ENCODE results near the gene MYH2.
"Not testable (repeated sequence)": the region's sequence is repeated elsewhere in the genome, so short reads cannot be mapped to it uniquely, and the experiment has no call there.

The MYH2 gene

DNA sequence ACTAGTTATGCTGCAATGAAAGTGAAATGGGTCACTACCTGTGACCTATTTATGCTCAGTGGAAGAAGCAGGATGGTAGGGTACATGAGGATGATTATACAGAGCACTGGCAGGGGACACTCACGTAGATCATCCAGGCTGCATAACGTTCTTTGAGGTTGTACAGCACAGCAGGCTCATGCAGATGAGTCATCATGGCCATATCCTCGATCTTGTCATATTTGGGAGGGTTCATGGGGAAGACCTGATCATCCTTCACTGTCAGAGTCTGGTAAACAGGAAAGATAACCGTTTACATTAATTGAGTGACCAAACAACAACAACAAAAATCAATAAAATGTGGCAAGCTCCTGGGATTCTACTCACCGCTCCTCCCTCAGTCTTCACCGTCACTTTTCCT lies 2.1 kb downstream of the MYH2 start:
- no peak for DNase-seq (ENCODE audit: low read depth)
- H3K4me3 ChIP-seq (ENCODE audit: control insufficient read depth, low read depth, low read length) = no peak overlapping the region
- TF ChIP-seq CTCF (IDR thresholded peaks at IDR 0.05; ENCODE audit: control insufficient read depth, insufficient read depth, low read depth, low read length, missing control alignments) = no peak

DNA sequence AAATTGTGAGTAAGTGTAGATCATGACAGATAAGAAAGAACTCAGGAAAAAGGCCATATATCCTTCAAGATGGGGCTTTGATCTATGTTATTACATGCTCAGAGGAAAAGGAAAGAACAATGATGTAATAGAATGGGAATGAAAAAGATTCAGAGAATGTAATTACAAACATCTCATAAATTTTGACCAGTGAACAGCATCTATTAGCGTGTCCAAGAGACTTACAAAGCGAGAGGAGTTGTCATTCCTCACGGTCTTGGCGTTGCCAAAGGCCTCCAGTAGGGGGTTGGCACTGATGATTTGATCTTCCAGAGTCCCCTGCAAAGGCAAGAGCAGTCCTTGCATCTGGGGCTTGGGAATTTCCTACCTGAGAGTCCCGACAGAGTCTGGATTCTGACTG lies 6.0 kb downstream of the MYH2 start:
- DNase-seq (ENCODE audit: low read depth); H3K4me3 ChIP-seq (ENCODE audit: control insufficient read depth, low read depth, low read length): not testable (repeated sequence)

DNA sequence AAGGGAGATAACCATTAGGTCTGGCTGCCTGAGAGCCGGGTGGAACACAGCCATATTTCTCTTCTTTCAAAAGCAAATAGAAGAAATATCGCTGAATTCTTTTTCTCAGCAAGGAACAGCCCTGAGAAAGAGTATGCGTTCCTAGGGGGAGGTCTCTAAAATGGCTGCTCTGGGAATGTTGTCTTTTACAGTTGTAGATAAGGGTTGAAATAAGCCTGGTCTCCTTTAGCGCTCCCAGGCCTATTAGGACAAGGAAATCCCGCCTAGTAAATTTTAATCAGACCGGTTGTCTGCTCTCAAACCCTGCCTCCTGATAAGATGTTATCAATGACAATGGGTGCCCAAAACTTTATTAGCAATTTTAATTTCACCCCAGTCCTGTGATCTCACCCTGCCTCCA lies 8.3 kb downstream of the MYH2 start:
- not testable (repeated sequence) for DNase-seq (ENCODE audit: low read depth); H3K4me3 ChIP-seq (ENCODE audit: control insufficient read depth, low read depth, low read length)

GRCh38 chr17:10532026-10532425 lies 17.4 kb downstream of the MYH2 start:
- H3K4me3 ChIP-seq (ENCODE audit: control insufficient read depth, low read depth, low read length) = no peak overlapping the region
- no peak for TF ChIP-seq CTCF (IDR thresholded peaks at IDR 0.05; ENCODE audit: control insufficient read depth, insufficient read depth, low read depth, low read length, missing control alignments)
- no peak for DNase-seq (ENCODE audit: low read depth)

GRCh38 chr17:10527419-10527818 lies 22.0 kb downstream of the MYH2 start:
- no peak for TF ChIP-seq CTCF (IDR thresholded peaks at IDR 0.05; ENCODE audit: control insufficient read depth, insufficient read depth, low read depth, low read length, missing control alignments)
- no peak overlapping the region for H3K4me3 ChIP-seq (ENCODE audit: control insufficient read depth, low read depth, low read length)
- no peak for DNase-seq (ENCODE audit: low read depth)

DNA sequence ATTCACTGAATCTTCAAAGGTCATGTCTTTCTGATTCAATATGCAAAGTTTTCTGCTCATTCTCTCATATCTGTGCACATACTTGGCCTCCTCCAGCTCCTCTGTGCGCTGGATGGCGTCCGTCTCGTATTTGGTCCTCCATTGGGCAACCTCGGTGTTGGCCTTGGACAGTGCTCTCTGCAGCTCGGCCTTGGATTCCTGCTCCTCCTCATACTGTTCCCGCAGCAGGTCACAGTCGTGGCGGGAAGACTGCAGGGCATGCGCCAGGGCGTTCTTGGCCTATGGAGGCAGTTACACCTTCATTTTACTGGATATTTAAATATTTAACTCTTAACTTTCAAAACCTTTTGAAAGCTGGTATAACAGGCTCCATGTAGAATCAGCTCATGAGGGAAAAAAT lies 22.9 kb downstream of the MYH2 start:
- H3K4me3 ChIP-seq (ENCODE audit: control insufficient read depth, low read depth, low read length) = no peak overlapping the region
- no peak for TF ChIP-seq CTCF (IDR thresholded peaks at IDR 0.05; ENCODE audit: control insufficient read depth, insufficient read depth, low read depth, low read length, missing control alignments)
- DNase-seq (ENCODE audit: low read depth) = no peak

GRCh38 chr17:10523064-10523463 lies 26.4 kb downstream of the MYH2 start:
- no peak for TF ChIP-seq CTCF (IDR thresholded peaks at IDR 0.05; ENCODE audit: control insufficient read depth, insufficient read depth, low read depth, low read length, missing control alignments)
- DNase-seq (ENCODE audit: low read depth) = no peak
- no peak overlapping the region for H3K4me3 ChIP-seq (ENCODE audit: control insufficient read depth, low read depth, low read length)

DNA sequence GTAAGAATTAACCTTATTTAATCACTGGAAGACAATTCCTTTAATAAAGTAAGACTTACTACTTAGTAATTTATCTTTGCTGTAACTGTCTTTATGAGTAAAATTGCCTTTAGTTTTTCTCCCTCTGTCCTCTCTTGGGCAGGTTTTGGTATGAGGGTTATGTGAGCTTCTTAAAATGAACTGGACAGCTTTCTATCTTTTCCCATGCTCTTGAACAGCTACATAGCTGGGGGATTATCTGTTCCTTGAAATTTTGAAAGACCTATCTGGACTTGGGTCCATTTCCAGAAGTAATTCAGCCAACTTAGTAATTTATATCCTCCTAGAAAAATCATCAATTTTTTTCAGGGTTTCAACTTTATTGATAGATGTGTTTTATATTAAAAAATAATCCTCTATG lies 27.5 kb downstream of the MYH2 start:
- DNase-seq (ENCODE audit: low read depth) = no peak
- TF ChIP-seq CTCF (IDR thresholded peaks at IDR 0.05; ENCODE audit: control insufficient read depth, insufficient read depth, low read depth, low read length, missing control alignments) = no peak
- no peak overlapping the region for H3K4me3 ChIP-seq (ENCODE audit: control insufficient read depth, low read depth, low read length)

All from AG09309 (cell line).